Measurements from ENCODE around the gene RAB4B. TPM values are rescaled to one million over a fixed set of nuclear protein-coding genes. Genes with fewer than 3 reads are reported as not detected.

The RAB4B gene
- total RNA-seq, 1 experiment from 2014 or later: 10.1 TPM

DNA sequence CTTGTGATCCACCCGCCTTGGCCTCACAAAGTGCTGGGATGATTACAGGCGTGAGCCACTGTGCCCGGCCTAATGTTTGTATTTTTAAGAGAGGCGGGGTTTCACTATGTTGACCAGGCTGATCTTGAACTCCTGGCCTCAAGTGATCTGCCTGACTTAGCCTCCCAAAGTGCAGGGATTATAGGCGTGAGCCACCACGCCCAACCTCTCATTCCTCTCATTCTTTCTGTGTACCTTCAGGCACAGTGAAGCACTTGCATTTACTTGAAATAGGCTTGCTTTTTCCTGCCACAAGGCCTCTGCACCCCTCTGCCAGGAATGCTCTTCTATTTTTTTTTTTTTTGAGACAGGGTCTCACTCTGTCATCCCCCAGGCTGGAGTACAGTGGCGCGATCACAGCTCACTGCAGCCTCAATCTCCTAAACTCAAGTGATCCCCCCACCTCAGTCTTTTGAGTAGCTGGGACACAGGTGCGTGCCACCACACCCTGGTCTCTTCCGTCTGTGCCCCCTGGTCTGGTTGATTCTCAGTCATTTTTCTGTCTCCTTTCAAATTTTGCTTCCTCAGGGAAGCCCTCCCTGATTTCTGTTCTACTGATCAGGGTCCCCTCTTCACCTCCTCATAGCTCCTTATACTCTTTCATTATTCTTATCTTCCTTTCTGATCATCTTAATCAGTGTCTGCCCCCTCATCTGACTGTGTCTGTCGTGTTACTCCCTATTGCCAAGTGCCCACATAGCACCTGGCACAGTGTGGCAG is 42.9 kb upstream of the RAB4B start:
- Mint-ChIP-seq H3K27ac (ENCODE audit: low read depth, unreplicated experiment) (peak overlapping the region; percentile 82), H3K9me3 (ENCODE audit: unreplicated experiment) (no peaks in the 10 kb centered on the region), H3K4me3 (ENCODE audit: unreplicated experiment) (peak overlapping the region; percentile 10), H3K4me1 (ENCODE audit: insufficient read depth, unreplicated experiment) (peaks cover 7% of the 10 kb centered on the region), H3K27me3 (ENCODE audit: insufficient read depth, unreplicated experiment) (no peaks in the 10 kb centered on the region), H3K36me3 (ENCODE audit: insufficient read depth, unreplicated experiment) (peaks cover 99% of the 10 kb centered on the region)
- DNase-seq (ENCODE audit: unreplicated experiment): no peak
- BruUV-seq (replicated peaks): no TSS peak
- ChIA-PET POLR2A (interaction anchor here (1.2 to 4.2 kb wide), 4 partner anchors 11 to 19 kb away, joined by 5 to 23 read pairs (median 8); partner anchors contain the start of genes ACTMAP, COQ8B, ITPKC and SNRPA), CTCF (interaction anchor here (1.1 kb wide), 1 partner anchor 15 kb away, joined by 3 read pairs; no protein-coding TSS in a partner anchor)
- intact Hi-C loops (cut with micrococcal nuclease): no loop called here
- TF ChIP-seq, protein P1, sequence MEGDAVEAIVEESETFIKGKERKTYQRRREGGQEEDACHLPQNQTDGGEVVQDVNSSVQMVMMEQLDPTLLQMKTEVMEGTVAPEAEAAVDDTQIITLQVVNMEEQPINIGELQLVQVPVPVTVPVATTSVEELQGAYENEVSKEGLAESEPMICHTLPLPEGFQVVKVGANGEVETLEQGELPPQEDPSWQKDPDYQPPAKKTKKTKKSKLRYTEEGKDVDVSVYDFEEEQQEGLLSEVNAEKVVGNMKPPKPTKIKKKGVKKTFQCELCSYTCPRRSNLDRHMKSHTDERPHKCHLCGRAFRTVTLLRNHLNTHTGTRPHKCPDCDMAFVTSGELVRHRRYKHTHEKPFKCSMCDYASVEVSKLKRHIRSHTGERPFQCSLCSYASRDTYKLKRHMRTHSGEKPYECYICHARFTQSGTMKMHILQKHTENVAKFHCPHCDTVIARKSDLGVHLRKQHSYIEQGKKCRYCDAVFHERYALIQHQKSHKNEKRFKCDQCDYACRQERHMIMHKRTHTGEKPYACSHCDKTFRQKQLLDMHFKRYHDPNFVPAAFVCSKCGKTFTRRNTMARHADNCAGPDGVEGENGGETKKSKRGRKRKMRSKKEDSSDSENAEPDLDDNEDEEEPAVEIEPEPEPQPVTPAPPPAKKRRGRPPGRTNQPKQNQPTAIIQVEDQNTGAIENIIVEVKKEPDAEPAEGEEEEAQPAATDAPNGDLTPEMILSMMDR (IDR thresholded peaks at IDR 0.05; ENCODE audit: unreplicated experiment): no peak

DNA sequence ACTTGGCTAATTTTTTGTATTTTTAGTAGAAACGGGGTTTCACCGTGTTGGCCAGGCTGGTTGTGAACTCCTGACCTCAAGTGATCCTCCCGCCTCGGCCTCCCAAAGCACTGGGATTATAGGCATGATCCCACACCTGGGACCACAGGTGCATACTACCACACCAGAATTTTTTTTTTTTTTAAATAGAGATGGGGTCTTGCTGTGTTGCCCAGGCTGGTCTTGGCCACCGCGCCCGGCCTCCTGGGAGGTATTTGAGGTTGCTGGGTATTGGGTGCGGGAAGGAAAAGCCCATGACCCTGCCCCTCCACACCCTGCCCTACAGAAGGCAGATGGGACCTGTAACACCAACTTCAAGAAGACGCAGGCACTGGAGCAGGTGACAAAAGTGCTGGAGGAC is 41.4 kb upstream of the RAB4B start:
- POLR2A ChIA-PET: interaction anchor here (0.7 to 4.2 kb wide), 4 partner anchors 12 to 15 kb away, joined by 3 to 23 read pairs (median 4); partner anchors contain the start of genes ACTMAP and SNRPA
- intact Hi-C loops (cut with micrococcal nuclease): no loop called here
- no peaks in the 10 kb centered on the region for H3K27me3 Mint-ChIP-seq (ENCODE audit: insufficient read depth, unreplicated experiment)
- no peak overlapping the region for H3K27ac Mint-ChIP-seq (ENCODE audit: low read depth, unreplicated experiment)
- BruUV-seq (replicated peaks): no TSS peak
- peaks cover 99% of the 10 kb centered on the region for H3K36me3 Mint-ChIP-seq (ENCODE audit: insufficient read depth, unreplicated experiment)
- H3K9me3 Mint-ChIP-seq (ENCODE audit: unreplicated experiment): no peaks in the 10 kb centered on the region
- H3K4me3 Mint-ChIP-seq (ENCODE audit: unreplicated experiment): no peak overlapping the region
- no peak for DNase-seq (ENCODE audit: unreplicated experiment)
- CTCF ChIA-PET: interaction anchor here (0.6 kb wide), 1 partner anchor 8 kb away, joined by 4 read pairs; no protein-coding TSS in a partner anchor
- TF ChIP-seq, protein P1 (IDR thresholded peaks at IDR 0.05; ENCODE audit: unreplicated experiment): no peak
- H3K4me1 Mint-ChIP-seq (ENCODE audit: insufficient read depth, unreplicated experiment): peaks cover 7% of the 10 kb centered on the region

DNA sequence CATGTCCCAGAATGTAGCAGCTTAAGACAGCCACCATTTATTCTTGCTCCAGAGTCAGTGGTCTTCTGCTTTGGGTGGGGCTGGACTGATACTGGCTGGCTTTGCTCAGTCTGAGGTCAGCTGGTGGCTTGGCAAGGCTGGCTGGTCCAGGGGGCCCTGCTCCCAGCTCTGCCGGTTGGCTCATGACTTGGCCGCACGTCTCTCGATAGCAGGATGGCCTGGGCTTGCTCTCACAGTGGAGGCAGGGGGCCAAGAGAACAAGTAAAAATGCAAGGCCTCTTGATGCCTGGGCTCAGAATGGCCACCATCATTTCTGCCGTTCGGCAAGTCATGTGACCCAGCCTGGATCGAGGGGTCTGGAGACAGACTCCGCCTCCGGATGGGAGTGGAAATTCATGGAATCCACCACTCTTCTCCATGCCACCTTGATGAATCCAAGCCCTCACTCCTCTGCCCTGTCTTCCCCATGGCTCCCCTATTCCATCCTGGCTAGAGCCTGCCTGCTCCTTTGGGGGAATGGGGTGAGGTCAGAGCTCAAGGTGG is 40.9 kb upstream of the RAB4B start:
- no peak overlapping the region for H3K27ac Mint-ChIP-seq (ENCODE audit: low read depth, unreplicated experiment)
- H3K4me3 Mint-ChIP-seq (ENCODE audit: unreplicated experiment): no peak overlapping the region
- BruUV-seq (replicated peaks): no TSS peak
- H3K4me1 Mint-ChIP-seq (ENCODE audit: insufficient read depth, unreplicated experiment): peaks cover 7% of the 10 kb centered on the region
- no peaks in the 10 kb centered on the region for H3K9me3 Mint-ChIP-seq (ENCODE audit: unreplicated experiment)
- TF ChIP-seq, protein P1 (IDR thresholded peaks at IDR 0.05; ENCODE audit: unreplicated experiment): no peak
- H3K36me3 Mint-ChIP-seq (ENCODE audit: insufficient read depth, unreplicated experiment): peaks cover 99% of the 10 kb centered on the region
- DNase-seq (ENCODE audit: unreplicated experiment): no peak
- H3K27me3 Mint-ChIP-seq (ENCODE audit: insufficient read depth, unreplicated experiment): no peaks in the 10 kb centered on the region
- intact Hi-C loops (cut with micrococcal nuclease): no loop called here
- ChIA-PET POLR2A (interaction anchor here (0.8 to 4.2 kb wide), 3 partner anchors 13 to 15 kb away, joined by 3 to 23 read pairs (median 6); partner anchors contain the start of genes ACTMAP and SNRPA), CTCF (interaction anchor here (0.6 kb wide), 1 partner anchor 9 kb away, joined by 4 read pairs; no protein-coding TSS in a partner anchor)

All from MCF 10A (cell line).